ENCODE measurements around the gene PBX4.

Gene PBX4

DNA sequence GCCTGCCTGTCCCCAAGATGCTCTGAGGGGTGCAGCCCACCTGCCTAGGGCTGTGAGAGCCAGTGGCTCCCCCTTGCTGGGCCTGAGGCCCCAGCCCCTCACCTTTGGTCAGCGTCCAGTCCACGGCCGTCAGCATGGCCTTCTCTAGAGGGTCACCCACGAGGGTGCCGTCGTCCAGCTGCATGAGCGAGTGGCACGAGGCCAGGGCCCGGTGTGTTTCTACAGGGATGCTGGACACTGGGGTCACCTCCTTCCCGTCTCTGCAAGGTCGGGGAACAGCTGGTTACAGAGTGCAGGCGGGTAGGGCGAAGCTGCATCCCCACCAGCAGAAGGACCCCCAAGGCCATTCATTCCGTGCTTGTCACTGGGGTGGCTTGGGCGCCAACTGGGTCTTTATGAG, 36.0 kb upstream of the PBX4 start:
- Mint-ChIP-seq H3K9me3 (no peaks in the 10 kb centered on the region), H3K27ac (no peak overlapping the region), H3K4me3 (no peak overlapping the region), H3K4me1 (peaks cover 26% of the 10 kb centered on the region), H3K27me3 (no peaks in the 10 kb centered on the region)
- ATAC-seq (no peak), DNase-seq (no peak)

DNA sequence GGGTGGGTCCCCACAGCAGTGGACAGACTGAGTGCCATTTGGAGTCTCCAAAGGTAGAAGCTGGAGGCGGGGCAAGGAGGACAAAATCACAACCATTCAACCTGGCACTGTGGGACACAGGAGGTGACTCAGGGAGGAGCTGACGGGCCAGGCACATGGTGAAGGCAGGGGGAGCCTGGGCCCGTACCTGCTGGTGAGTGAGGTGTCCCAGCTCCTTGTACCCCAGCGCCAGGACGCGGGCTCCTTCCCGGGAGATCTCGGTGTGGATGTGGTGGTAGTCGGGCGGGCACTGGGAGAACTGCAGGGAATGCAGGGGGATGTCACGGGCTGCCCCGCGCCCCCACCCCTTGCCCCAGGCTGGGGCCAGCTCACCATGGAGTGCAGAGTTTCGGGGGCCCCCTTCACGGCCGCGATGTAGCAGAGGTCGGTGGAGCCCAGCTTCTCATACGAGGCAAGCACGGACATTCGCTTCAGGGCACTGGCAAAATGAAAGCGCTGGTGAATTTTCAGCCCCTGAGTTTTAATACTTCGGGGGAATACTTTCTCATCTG, 35.2 kb upstream of the PBX4 start:
- Mint-ChIP-seq H3K27me3 (no peaks in the 10 kb centered on the region), H3K27ac (peak overlapping the region in 1 of 2 donors; percentile 82), H3K4me1 (peaks cover 26% of the 10 kb centered on the region), H3K4me3 (no peak overlapping the region), H3K9me3 (no peaks in the 10 kb centered on the region)
- DNase-seq (no peak), ATAC-seq (no peak)

DNA sequence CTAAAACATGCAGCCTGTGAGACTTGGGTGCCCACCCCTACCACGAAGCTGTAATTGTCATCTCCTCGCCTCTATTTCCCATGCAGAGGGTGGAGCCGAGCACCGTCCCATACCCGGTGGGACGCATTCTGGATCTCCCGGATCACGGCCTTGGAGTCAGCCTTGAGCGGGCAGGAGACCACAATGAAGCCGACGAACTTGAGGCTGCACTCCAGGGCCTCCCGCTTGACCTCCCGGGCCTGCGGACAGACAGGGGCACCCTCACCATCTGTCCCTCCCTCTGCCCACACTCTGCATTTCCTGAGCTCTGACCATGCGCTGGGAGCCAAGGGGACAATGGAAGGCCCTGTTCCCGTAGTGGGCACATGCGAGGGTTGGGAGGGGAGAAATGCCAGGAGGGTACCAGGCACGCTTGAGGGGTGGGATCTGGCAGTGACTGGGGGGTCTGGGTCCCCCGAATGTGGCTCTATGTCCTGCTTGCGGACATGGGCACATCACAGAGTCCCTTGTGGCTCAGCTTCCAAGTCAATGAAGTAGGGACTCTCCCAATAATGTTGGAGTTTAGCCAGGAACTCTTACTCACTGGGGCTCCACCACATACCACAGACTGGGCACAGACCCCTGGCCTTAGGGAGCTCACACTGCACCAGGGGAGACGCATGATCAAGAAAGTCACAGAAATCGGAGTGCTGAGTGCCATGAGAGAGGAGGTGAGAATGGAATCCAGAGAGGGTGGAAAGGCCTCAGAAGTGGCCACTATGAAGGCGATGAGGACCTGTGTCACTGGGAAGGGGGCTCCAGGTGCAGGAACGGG, 34.2 kb upstream of the PBX4 start:
- H3K4me3 Mint-ChIP-seq = no peak overlapping the region
- no peak overlapping the region for H3K27ac Mint-ChIP-seq
- no peaks in the 10 kb centered on the region for H3K9me3 Mint-ChIP-seq
- DNase-seq (no peak), ATAC-seq (no peak)
- peaks cover 26% of the 10 kb centered on the region for H3K4me1 Mint-ChIP-seq
- H3K27me3 Mint-ChIP-seq = no peaks in the 10 kb centered on the region

DNA sequence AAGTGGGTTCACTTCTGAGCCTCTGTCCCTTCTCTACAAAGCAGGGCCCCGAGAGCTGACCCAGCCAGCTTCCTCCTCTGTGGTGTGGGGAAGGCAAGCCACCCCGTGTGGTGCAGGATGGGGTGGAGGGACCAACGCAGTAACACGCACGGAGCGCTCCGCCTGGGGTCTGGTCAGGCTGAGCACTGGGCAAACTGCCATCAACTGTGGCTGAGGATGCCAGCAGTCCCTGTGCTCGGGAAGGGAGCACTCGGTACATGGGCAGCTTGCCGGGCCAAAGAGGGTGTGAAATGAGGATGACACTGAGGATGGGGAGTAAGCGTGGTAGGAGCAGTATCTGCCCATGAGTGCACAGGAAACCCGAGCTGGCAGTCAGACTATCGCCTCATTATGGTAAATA, 32.6 kb upstream of the PBX4 start:
- Mint-ChIP-seq H3K27ac (no peak overlapping the region), H3K9me3 (no peaks in the 10 kb centered on the region), H3K27me3 (no peaks in the 10 kb centered on the region), H3K4me1 (peaks cover 18% of the 10 kb centered on the region), H3K4me3 (no peak overlapping the region)
- ATAC-seq (no peak), DNase-seq (no peak)

DNA sequence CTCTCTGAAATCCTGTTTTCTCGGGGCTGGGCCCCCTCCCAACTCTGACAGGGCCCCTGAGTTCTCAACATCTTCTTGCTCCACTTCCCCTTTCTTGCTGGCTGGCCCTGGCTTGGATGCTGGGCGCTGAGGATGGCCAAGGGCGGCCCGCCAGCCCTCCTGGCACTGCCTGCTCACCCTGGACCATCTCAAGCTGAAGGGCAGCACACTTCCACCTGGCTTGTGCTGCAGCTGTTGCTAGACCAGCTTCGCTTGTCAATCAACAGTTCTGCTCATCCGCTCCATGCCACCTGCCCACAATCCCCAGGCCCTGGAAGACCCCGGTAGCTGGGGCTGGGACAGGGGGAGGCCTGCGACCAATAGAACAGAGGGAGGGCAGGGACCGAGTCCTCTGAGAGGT, 31.8 kb upstream of the PBX4 start:
- Mint-ChIP-seq H3K27me3 (no peaks in the 10 kb centered on the region), H3K9me3 (no peaks in the 10 kb centered on the region), H3K4me3 (no peak overlapping the region), H3K4me1 (peaks cover 18% of the 10 kb centered on the region), H3K27ac (peak overlapping the region; percentile 80 to 82)
- DNase-seq (no peak), ATAC-seq (no peak)

DNA sequence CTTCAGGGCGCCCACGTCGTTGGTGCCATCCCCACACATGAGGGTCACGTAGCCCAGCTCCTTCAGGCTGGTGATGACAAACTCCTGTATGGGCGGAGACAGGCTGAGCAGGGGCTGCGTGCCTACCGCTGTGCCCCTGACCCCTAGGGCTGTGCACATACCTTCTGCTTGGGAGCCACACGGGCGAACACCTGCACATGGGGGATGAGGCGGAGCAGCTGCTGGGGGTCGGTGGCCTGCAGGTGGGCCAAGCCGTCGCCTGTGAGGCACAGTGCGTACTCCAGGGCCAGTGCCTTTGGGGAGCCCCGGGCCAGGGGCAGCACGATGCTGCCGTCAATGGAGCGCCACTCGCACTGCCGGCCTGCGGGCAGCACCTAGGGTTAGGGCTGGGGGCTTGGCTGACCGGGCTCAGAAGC, 31.1 kb upstream of the PBX4 start:
- ATAC-seq = no peak
- H3K9me3 Mint-ChIP-seq = no peaks in the 10 kb centered on the region
- DNase-seq = no peak
- peaks cover 18% of the 10 kb centered on the region for H3K4me1 Mint-ChIP-seq
- H3K27me3 Mint-ChIP-seq = no peaks in the 10 kb centered on the region
- no peak overlapping the region for H3K4me3 Mint-ChIP-seq
- H3K27ac Mint-ChIP-seq = no peak overlapping the region

DNA sequence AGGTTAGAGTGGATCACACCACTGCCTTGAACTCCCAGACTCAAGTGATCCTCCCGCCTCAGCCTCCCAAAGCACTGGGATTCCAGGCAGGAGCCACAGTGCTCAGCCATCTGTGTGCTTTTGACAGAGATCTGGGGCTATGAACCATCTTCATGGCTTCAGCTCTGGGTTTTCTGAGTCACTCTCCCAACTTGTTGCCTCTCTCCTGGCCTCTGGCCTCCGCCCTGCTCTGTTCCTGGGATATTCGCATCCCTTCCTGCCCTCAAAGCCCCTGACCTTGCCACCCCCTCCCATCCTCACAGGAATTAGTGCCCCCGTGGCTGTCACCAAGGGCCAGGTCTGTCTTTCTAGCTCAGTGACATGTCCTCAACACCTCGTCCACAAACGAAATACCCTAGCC, 30.7 kb upstream of the PBX4 start:
- no peaks in the 10 kb centered on the region for H3K27me3 Mint-ChIP-seq
- no peak overlapping the region for H3K27ac Mint-ChIP-seq
- H3K9me3 Mint-ChIP-seq = no peaks in the 10 kb centered on the region
- H3K4me3 Mint-ChIP-seq = no peak overlapping the region
- H3K4me1 Mint-ChIP-seq = peaks cover 22% of the 10 kb centered on the region
- no peak for DNase-seq
- no peak for ATAC-seq

DNA sequence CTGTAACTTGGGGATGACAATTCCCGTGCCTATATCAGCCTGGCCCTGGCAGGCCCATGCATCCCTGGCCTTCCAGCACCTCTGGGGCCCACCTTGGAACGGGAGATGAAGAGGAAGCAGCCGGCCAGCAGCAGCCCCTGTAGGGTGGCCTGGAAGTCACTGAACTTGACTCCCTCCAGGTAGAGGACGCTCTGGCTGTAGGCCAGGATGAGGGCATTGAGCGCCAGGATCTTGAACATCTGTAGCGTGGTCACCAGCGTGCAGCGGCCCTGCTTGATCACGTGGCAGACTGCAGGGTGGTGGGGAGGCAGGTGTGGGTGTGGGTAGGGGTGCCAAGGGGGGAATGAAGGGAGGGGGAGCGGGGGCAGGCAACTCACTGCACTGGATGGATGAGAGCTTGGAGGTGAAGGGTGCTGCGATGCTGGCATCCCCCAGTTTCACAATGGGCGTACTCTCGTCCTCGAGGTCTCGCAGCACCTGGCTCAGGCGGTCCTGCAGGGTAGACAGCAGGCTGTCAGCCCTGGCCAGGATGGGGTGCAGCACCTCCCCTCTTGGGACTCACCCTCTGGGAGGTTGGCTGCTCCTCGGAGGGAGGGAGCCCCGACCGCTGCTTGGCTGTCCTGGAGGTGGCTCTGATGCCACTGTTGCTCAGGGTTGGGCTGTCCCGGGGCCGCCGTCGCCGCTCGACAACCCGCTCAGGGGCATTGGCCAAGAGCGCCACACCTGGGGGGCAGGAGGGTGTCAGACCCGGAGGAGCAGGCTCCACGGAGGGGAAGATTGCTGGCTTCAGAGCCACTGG, 28.7 kb upstream of the PBX4 start:
- ATAC-seq (no peak), DNase-seq (no peak)
- Mint-ChIP-seq H3K9me3 (no peaks in the 10 kb centered on the region), H3K27ac (no peak overlapping the region), H3K4me1 (peaks cover 22% of the 10 kb centered on the region), H3K27me3 (no peaks in the 10 kb centered on the region), H3K4me3 (no peak overlapping the region)

DNA sequence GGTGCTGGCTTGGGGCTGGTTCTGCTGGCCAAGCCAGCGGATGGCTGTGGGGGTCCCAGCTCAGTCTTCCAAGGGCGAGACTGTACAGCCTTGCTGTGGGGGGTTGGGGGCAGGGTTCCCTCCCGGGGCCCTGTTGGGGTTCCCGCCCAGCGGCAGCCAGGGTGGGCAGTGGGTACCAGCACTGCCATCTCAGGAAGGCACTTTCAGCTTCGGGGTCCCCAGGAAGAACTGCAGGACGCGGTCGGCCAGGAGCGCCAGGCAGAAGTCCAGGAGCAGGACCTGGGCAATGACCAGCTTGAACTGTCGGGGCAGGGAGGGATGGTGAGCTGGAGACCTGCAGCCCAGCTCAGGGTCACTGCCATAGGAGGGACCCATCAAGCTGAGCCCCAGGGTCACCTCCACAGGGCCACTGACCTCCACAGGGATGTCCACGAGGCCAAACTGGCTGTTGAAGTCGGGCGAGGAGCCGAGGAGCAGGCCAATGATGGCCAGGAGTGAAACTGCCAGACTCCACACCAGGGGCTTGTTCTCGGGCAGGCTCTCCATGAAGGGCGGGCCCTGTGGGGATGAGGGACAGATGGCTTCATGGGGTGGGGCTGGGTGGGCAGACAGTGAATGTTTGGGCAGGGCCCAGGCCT, 26.9 kb upstream of the PBX4 start:
- no peaks in the 10 kb centered on the region for H3K27me3 Mint-ChIP-seq

DNA sequence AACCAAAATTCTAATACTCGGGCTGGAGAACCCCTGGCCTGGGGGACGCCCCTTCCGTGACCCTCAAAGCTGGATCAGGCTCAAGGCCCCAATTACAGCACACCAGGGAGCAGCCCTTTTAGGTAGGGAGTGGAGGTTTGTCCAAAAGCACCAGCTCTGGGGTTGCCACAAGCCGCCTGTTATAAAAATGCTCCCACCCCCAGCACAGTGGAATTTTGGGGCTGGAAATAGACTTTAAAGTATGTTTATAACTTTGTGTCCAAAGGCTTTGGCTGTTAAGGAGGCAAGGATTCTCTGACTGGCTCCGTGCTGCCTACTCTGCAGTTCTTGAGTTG, 25.5 kb upstream of the PBX4 start:
- Mint-ChIP-seq H3K27ac (peak overlapping the region; percentile 96 to 99), H3K4me3 (peak overlapping the region; percentile 99 to 100), H3K9me3 (no peaks in the 10 kb centered on the region), H3K4me1 (peaks cover 30% of the 10 kb centered on the region), H3K27me3 (no peaks in the 10 kb centered on the region)
- ATAC-seq (no peak), DNase-seq (no peak)

More for the DNA sequence above, 26.9 kb upstream of the PBX4 start:
- H3K4me3 Mint-ChIP-seq = no peak overlapping the region
- DNase-seq (no peak), ATAC-seq (no peak)
- peak overlapping the region in 1 of 2 donors; percentile 59 for H3K27ac Mint-ChIP-seq
- peaks cover 26% of the 10 kb centered on the region for H3K4me1 Mint-ChIP-seq
- no peaks in the 10 kb centered on the region for H3K9me3 Mint-ChIP-seq

DNA sequence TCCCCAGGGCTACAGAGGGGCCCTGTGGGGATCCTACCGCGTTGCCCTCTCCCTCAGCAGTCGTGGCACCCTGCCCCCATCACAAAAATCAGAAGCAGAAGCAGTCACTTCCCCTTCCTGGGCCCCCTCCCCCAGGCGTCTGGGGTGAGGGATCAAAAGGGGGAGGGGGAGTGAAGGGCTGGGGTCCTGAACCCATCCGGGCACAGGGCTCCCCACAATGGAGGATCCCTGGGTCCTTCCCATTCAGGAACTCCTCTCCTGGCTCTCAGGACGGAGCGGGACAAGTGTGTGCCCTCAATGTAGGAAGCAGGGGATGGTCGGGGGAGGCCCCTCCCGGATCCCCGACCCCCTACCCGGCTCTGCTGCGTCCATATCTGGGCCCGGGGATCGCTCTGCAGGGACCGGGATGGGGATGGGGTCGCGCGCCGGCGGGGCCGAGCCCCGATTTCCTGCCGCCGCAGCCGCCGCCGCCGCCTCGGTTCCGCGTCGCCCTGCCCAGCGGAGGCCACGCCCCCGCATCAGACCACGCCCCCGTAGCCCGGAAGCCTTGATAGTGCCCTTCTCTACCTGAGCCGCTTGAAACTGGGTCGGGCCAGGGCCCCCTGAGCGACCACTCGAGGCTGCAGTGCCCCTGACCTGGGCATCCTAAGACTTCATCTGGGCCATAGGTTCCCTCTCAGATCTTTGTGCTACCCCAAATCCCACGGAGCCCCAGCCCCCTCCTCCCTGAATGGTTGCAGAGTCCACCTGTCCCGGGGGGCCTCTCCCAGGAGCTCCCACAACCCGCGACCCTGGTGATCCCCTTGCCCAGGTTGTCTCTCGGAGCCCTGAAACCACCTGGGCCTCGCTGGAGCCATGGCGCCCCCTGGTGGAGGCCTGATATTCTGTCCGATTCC, 24.9 kb upstream of the PBX4 start, which contains the start of gene GMIP:
GMIP (minus strand) TSS at position 500 of the 896 bp plus-strand sequence; CDS start at position 372, 128 bp downstream.
- DNase-seq (peak; percentile 88 to 89), ATAC-seq (peak; percentile 91)
- Mint-ChIP-seq H3K4me3 (peak within 1 kb of the TSS; percentile 99 to 100), H3K4me1 (peaks cover 32% of the 10 kb centered on the region), H3K27me3 (no peaks in the 10 kb centered on the region), H3K27ac (peak within 1 kb of the TSS; percentile 96 to 99), H3K9me3 (no peaks in the 10 kb centered on the region)

DNA sequence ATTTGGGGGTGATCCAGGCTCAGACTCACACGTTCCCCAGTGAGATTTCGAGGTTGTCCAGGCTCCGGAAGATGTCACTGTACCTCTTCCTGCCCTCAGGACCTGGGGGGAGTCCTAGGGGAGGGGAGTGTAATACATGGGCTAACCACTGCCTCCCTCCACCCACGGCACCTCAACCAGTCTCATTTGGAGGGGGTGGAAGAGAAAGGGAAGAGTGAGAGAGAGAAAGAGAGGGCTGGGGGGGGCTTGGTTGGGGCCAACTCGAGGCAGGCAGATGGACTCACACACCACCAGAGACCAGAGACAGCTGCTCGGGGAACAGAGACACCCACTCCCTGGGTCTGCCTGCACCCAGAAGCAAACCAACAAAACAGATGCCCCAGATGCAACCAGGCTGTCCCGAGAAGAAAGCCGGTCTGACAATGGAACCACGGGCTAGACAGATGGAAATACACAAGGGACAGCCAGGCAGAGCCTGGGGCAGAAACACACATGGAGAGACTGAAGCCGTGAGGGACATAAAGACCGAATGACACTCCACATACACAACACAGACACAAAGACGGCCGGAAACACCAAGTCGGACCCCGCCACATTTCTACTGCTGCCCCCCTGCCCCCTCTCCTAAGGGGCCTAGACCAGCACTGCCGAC, 24.1 kb upstream of the PBX4 start:
- DNase-seq (peak in 1 of 2 donors; percentile 58), ATAC-seq (peak; percentile 63)
- no peaks in the 10 kb centered on the region for H3K9me3 Mint-ChIP-seq
- H3K27ac Mint-ChIP-seq = peak overlapping the region; percentile 96 to 99
- no peaks in the 10 kb centered on the region for H3K27me3 Mint-ChIP-seq
- peak overlapping the region; percentile 99 to 100 for H3K4me3 Mint-ChIP-seq
- H3K4me1 Mint-ChIP-seq = peaks cover 35% of the 10 kb centered on the region

DNA sequence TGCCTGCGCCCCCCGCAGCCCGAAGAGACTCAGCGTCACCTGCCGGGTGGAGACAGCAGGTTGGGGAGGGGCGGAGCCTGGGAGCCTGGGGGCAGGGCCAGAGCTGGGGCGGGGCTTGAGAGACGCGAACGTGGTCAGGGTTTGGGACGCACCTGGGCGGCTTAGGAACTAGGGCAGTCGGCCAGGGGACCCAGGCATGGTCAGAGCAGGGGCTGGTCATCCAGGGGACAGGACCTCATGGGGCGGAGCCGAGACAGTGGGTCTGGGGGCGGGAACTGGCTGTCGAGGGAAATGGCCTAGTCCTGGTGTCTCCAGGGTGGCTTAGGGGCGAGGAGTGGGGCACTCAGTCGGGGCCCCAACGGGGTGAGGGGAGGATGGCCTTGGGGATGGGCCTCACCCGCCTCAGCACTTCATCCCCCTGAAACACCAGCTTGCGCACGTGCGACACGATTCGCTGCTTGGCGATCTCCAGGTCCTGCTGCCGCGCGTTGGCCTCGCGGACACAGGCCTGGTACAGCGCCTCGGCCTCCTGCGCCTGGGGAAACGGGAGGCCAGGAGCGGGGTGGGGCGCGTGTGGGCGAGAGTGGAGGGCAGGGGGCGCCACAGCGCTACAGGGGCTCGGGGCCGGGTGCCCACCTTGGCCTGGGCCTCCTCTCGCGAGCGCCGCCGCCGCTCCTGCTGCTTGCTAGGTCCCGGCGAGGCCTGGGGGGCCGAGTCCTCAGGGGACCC, 19.2 kb upstream of the PBX4 start:
- no peak overlapping the region for H3K4me3 Mint-ChIP-seq
- H3K27ac Mint-ChIP-seq = peak overlapping the region in 1 of 2 donors; percentile 57
- no peaks in the 10 kb centered on the region for H3K27me3 Mint-ChIP-seq
- DNase-seq (no peak), ATAC-seq (peak; percentile 29)
- H3K9me3 Mint-ChIP-seq = no peaks in the 10 kb centered on the region
- H3K4me1 Mint-ChIP-seq = peaks cover 58% of the 10 kb centered on the region

DNA sequence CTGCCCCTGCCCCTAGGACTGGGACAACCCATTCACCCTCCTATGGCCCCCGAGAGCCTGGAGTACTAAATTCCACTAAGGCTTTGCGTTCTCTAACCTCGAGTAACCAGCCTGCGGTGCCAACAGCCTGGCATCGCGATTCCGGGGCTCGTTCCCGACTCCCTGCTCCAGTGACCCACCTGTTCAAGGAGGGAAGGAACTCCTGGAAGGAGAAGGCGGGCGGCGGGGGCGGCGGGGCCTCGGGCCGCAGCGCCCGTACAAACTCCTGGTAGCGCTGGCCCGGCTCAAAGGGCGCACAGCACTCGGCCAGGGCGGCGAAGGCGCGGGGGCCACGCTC, 18.7 kb upstream of the PBX4 start:
- H3K27ac Mint-ChIP-seq = no peak overlapping the region
- DNase-seq (no peak), ATAC-seq (no peak)
- no peaks in the 10 kb centered on the region for H3K9me3 Mint-ChIP-seq
- H3K4me1 Mint-ChIP-seq = peaks cover 54% of the 10 kb centered on the region
- no peaks in the 10 kb centered on the region for H3K27me3 Mint-ChIP-seq
- H3K4me3 Mint-ChIP-seq = no peak overlapping the region

Data from stimulated activated naive CD8-positive, alpha-beta T cell treated with anti-CD3 and anti-CD28 coated beads, Interleukin-15, amount 100 ng/mL, for 72 hours (primary cell).